GM11168 (cell line): Measurements from ENCODE around the gene EPHA4.
"Not testable (repeated sequence)": the region's sequence is repeated elsewhere in the genome, so short reads cannot be mapped to it uniquely, and the experiment has no call there.

Experiments
- in situ Hi-C: fragments of 300-500 bp; cut with MboI; formaldehyde crosslinking; loops from one replicate; pipeline ENCODE4 v1.12.0; 2022; ENCODE audit warnings: low sequenced_read_pairs; ENCODE audit not compliant: unreplicated experiment

EPHA4 gene

DNA sequence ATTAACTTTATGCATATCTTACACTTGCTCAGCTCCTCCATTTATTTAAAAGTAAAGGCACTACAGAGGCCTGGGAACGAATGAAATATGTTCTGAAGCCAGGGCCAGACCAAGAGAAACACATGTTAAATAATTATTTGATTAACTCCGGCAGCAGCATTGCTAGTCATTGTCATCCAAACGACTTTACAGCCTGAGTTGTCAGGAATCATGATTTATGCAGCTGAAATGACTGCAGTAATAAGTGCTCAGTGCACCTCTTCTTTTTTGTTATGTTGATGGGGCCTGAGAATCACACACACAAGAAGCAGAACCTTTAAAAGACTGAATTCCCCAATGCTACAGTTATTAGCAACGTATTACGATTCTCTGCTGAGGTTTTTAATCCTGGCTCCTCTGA lies 58.9 kb downstream of the EPHA4 start:
- in situ Hi-C loops, result no loop called here

GRCh38 chr2:221511325-221511724 lies 60.8 kb downstream of the EPHA4 start:
- in situ Hi-C loops, result not testable (repeated sequence)

DNA sequence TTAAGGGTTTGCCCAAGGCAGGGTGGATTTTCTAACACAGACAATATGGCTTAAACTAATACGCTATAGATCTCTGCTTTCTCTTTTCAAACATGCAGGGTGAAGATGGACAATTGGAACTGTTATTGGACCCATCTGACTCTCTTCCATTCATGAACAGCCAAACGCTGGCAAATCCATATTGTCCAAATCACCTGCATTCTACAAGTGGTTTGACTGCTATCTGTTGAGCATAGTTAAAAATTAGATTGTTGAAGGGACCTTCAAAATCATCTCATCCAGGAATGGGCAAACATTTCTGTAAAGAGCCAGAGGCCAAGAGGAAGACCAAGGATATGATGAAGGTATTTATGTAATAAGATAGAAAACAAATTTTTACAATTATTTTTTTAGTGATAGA lies 65.6 kb downstream of the EPHA4 start:
- in situ Hi-C loops, result no loop called here

DNA sequence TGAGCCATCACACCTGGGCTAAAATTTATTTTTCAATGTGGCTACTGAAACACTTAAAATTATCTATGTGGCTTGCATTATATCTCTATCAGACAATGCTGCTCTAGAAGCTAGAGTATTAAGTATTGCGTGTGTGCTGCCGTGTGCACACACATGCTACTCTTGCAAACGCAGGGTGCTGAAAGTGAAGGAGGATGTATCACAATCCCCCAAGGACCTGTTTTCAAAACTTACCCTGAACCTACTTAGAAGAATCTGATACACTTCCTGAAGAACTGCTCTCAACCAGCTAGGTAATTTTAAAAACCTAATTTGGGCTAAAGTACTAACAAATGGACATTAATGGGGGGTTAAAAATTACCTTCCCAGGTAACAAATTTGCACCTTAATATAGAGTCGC lies 66.5 kb downstream of the EPHA4 start:
- in situ Hi-C loops, result no loop called here

DNA sequence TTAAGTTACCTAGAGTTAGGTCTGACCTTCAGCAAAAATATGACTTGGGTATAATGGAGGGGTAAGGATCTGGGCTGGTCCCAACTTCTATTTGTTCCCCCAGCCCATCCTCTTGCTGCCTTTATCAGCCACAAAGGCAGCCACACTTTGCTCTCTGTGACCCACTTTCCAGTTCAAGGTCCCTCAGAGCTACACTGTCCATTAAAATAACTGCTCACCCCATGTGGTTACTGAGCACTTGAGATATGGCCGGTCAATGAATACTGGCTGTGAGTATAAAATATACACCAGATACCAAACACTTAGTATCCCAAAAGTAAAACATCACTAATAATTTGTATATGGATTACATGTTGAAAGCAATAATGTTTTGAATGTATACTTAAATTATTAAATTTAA lies 67.2 kb downstream of the EPHA4 start:
- in situ Hi-C loops, result no loop called here

GRCh38 chr2:221503965-221504364 lies 68.1 kb downstream of the EPHA4 start:
- in situ Hi-C loops, result no loop called here

- in situ Hi-C loops, result no loop called here
These were observed 69.7 kb downstream of the EPHA4 start for GRCh38 chr2:221502270-221503010.

DNA sequence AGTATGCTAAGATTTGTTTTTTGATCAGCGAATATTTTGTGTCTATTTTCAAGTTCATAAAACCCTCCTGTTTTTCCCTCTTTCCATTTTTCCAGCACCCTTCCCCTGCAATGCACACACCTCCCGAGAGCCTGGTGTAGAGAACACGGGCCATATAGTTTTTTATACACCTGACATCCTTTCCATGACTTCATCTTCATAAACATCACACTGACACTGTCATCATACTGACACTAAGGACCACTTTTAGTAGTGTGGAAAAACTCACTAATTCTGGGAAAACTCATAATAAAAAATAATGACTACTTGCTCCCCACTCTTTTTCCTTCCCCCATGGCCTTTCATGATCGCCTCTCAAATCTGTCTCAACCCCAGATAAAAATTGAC lies 70.2 kb downstream of the EPHA4 start:
- in situ Hi-C loops, result no loop called here

- in situ Hi-C loops, result no loop called here
These were observed 70.8 kb downstream of the EPHA4 start for GRCh38 chr2:221501210-221501882.

DNA sequence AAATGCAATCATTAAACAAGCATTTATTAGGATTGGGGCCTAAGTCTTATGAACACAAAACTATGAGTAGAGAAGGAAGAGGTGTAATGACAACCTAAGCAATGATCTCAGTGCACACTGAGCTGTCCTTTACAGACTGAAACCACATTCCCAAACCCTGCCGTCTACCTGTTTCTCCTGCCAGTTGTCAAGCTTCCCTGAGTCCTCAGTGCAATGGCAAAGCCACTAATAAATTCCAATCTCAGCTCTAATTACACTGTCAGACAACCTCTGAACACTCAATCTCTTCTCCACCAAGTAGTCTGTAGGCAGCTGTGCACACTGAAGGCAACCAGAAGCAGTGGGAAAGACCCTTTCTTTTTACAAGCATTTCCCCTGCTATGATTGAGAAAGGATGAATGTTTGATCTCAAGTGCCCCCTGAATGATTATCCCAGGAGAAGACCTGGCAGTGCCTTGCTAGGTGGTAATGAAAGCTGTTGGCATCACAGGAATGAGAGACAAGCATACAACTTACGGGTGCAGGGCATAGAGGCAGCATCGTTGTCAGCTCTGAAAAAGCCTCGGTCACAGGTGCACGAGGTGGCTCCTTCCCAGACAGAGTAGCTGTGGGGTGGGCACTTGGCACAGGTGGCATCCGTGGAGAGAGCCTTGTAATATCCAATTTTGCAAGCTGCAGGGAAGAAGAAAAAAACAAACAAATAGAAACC lies 71.4 kb downstream of the EPHA4 start:
- in situ Hi-C loops, result no loop called here

GRCh38 chr2:221495731-221496130 lies 76.4 kb downstream of the EPHA4 start:
- in situ Hi-C loops, result no loop called here

GRCh38 chr2:221494556-221494955 lies 77.5 kb downstream of the EPHA4 start:
- in situ Hi-C loops, result no loop called here

DNA sequence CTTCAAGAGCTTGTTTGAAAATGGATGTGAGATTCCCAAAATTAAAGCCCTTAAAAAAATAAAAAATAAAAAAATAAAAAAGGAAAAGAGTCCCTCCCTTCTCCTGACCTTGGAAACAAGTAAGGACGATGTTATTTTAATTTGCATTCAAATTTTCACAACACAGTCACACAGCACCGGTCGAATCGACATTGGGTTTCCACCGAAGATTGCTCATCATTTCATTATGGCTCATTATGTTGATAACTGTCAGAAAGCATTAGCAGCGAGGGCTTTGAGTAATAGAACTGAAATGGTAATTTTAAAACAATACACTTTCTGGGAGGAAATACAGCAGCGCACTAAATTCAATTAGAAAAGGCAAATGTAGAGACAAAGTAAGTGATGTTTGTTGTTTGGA lies 78.7 kb downstream of the EPHA4 start:
- in situ Hi-C loops, result no loop called here

DNA sequence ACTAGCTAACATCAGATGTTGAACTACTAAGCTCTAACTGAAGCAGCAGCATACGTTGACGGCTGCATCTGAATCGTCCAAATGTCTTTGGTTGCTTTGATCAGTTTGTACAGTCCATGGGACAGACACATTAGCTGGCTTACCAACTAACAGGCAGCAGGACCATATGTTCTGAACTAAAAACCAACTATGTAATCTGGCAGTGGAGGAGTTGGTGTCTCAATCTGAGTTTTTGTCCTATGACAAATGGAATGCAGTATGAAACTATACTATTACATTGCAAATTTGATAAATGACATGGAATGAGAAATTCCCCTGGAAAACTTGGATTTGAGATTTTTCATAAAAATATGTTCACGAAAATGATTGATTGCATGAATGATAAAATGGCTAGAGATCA lies 79.5 kb downstream of the EPHA4 start:
- in situ Hi-C loops, result no loop called here

DNA sequence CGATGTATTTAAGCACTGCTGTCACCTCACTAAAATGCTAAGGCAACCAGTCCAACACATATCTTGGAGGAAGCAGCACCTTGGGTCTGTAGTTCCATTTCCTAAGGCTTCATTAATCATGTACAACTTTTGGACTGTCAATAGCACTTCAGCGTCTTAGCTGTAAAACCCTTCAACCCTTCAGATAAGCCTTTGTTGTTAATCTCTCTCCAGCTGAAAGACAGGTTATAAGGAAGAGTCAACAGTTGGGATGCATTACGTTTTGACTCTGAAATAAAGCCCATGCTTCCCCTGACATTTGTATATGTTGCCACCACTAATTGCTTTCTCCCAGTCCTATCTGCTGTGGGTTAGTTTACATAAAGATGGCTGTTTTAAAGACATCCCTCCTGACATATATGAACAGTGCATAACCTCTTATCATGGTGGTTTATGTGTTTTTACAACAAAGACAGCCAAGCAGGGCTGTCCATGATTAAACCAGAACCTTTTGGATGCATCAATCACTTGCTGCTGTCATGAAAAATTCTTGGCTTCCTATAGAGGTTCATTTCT lies 81.5 kb downstream of the EPHA4 start:
- in situ Hi-C loops, result no loop called here

DNA sequence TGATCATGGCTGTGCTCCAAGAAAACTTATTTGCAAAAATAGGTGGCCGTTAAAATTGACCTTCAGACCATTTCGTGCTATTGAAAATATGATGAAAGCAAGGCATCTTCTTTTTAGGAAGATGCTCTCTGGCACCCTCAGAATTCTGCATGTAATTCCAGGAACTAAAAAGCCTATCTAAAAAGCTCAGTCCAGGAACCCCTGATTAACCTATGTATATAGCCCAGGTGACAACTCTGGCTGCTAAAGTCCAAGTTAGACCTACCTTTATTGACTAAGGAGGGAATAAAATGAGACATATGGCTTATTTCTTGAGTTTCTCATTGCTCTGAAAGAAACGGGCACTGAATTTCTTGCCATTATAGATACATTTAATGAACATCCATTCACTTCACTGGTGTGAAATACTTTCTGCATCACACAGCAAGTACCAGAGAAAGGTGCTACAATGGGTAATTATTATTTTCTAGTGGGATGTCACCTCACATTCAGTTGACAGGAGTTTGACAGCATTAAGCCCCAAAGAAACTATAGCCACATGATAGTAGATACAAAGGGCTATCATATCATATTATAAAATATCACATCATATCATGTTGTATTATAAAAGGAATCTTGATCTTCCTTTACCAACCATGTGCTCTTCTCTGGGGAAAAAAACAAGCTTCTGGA lies 83.8 kb downstream of the EPHA4 start:
- in situ Hi-C loops, result no loop called here

DNA sequence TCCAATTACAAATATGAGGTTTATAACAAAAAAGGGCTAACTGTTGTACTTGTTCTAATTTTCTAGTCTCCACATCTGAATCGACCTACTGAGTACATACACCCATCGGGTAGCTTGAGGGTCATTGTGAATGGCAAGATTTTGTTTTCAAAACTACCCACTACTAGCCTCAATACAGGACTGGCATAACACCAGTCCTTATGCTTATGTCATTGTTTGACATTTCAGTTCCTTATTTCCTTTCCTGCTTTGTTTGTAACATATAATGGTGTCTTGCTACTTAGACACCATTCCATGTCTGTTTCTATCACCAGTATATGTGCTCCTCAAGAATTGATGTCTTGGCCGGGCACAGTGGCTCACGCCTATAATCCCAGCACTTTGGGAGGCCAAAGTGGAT lies 86.0 kb downstream of the EPHA4 start:
- in situ Hi-C loops, result no loop called here

GRCh38 chr2:221485503-221485870 lies 86.6 kb downstream of the EPHA4 start:
- in situ Hi-C loops, result no loop called here

DNA sequence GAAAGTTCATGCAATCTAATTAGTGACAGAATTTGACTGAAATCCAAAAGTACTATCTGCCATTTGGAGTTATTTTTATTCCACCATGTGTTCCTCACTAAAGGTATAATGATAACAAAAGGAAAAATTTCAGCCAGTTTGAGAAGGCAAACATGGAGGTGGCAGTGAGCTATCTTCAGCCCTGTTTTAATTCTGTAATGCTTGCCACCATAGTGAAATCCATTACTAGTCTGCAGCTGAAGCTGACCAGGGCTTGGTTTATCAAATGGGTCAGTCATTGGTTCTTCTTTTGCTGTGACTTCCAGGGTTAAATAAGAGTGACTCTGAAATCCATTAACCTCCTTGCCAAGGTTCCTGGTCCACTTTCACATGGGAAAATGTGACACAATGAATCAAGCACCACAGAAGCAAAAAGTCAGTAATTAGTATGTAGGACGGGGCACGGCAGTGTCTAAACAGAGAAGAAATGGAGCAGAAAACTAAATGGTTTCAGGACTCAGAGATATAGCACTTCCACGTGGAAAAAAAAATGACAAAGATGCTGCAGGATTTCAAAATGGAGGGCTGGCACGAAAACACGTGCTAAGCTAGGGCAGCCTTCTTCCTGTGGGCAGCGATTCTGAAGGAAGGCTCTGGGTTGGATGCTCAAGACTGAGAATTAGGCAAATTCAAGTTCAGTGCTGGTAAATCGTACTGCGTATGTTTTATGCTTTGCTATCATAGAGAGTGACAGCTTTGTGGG lies 87.2 kb downstream of the EPHA4 start:
- in situ Hi-C loops, result no loop called here
